KOPT-K1 (cell line): ENCODE data around the gene DGLUCY.
A peak's percentile ranks its signal among the peaks of the same experiment; 100 is the strongest.

ENCODE experiments used
- H3K27ac ChIP-seq: fragments of 200-600 bp; sonication (generic); 2 replicates; pipeline ENCODE4 v1.5.1; 2016; ENCODE audit warnings: antibody characterized with exemption, mild to moderate bottlenecking, low read depth, low read length; ENCODE audit not compliant: poor library complexity, severe bottlenecking
- H3K36me3 ChIP-seq: fragments of 200-600 bp; sonication (generic); 2 replicates; pipeline ENCODE4 v1.5.1; 2017; ENCODE audit warnings: antibody characterized with exemption, mild to moderate bottlenecking, low read length, moderate library complexity; ENCODE audit not compliant: insufficient read depth
- H3K9me3 ChIP-seq: fragments of 200-600 bp; sonication (generic); 2 replicates; pipeline ENCODE4 v1.5.1; 2017; ENCODE audit warnings: antibody characterized with exemption, low read length, mild to moderate bottlenecking; ENCODE audit not compliant: insufficient read depth, poor library complexity, severe bottlenecking

Gene DGLUCY

DNA sequence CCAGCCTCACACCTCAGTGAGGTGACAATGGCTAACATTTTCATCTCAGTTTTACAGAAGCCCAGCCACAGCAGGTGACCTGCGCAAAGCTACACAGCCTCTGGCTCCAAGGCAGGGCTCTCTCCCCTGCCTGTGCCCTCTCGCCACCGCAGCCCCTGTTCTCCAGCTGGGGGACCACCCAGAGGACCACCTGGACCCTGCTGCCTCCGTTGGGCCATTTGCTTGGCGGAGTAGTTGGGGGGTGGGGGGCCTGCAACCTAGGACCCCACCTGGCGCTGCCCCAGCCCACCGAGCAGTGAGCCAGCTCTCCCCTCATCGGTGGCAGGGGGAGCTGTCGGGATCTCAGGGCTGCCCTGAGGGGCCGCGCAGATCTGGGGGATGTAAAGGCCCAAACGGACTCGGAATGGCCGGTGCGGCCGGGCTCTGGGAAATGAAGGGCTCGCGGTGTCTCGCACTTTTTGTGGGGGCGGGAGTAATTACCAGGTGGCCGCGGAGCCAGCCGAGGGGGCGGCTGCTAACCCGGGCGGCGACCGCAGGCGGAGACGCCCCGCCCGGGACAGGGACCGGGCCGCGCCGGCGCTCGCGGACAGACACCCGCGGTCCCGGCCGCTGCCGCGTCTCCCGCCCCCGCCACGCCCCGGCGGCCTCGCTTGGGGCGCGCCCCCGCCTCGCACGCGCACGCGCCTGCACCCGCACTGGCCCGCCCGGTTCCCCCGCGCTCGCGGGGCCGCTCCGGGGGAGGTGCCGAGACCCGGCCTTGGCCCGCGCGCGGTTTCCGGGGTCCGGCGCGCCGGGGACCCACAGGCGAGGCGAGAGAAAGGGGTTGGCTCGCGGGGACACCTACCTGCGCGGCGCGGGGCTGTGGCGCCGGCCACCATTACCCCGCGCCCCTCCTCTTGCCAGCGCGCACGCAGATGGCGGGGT, 139.3 kb downstream of the DGLUCY start:
- Histone ChIP-seq H3K36me3 (no peaks in the 10 kb centered on the region), H3K27ac (peak overlapping the region; percentile 87), H3K9me3 (no peaks in the 10 kb centered on the region)

DNA sequence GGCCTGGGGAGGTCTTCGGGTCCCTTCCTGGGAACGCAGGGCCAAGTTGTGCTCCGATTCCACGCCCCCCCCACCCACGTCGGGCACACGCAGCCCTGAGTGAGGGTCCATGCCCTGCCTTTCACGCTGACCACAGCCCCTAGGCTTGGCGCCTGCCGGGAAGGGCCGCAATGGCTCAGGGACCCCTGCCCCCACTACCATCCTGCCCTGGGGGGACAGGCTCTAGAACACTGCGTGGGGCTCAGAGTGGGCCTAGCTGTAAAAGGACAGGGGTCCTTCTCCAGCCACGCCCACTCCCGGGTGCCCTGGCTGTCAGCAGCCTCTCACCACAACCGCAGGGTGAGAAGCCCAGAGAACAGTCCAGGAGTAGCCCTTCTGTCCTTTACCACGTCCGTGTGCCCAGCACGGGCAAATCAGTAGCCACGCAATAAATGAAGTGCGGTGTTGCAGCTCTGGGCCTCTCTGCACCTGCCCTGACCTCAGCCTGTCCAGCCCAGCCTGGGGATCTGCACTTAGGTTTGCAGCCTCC, 140.0 kb downstream of the DGLUCY start:
- Histone ChIP-seq H3K9me3 (no peaks in the 10 kb centered on the region), H3K36me3 (no peaks in the 10 kb centered on the region), H3K27ac (peak overlapping the region; percentile 87)

DNA sequence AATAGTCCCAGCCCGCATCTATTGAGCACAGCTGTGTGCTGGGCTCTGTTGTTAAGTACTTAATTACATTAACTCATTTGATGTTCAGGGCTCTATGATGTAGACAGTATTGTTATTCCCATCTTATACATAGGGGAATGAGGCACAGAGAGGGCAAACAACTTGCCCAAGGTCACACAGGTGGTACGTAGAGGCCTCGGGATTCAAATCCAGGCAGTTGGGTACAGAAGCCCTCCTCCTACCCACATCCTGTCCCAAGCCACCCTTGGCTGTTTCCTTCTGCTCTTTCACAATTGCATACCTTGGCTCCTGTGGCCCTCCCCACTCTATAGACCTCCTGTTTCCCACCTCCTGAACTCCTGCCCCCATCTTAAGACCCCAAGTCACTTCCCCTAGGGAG, 140.6 kb downstream of the DGLUCY start:
- H3K9me3 ChIP-seq, result no peaks in the 10 kb centered on the region
- peak overlapping the region; percentile 87 for H3K27ac ChIP-seq
- H3K36me3 ChIP-seq, result no peaks in the 10 kb centered on the region

DNA sequence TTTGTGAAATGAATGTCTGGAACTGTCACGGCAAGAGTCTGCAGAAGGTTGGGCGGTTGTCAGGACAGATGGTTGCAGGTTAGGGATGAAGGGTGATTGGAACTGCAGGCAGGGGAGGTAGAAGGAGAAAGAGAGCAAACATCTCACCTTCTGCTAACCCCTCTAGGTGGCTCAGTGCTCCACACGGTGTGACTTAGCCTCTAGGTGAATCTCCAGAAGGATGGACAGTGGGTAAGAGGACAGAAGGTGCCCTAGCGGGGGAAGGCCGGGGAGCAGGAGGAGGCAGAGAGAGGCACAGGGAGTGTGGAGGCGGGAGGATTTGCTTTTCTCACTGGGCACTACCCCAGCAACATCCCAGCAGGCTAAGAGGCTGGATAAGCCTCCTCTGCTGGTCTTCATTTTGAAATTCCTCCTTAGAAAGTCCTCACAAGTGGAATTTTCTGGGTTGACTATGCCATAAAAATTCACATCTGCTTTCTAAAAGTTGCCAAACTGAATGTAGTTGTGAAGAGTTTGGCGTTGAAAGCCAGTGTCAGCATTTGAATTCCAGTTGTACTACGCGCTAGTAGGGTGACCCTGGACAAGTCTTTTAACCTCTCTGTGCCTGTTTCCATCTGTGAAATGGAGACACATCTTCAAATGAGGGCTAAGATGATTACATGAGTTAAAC, 141.3 kb downstream of the DGLUCY start:
- no peaks in the 10 kb centered on the region for H3K36me3 ChIP-seq
- H3K9me3 ChIP-seq, result no peaks in the 10 kb centered on the region
- H3K27ac ChIP-seq, result peak overlapping the region; percentile 87

DNA sequence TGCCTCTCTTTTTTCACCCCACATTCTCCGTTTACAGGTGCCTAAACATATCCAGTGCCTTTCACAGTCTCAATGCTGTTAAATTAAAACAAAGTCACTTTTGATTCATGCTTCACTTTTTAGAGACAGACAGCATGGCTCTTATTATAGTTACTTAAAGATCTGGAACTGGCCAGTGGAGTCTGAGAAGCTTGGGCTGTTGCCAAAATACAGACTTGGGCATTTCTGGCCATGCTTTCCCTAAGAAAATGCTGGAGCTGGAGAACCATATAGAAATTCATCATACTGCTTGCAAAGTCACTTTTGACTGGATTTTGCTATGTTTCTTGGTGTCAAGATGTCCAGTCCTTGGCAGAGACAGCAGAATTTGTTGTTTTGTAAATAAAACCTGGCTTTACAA, 142.8 kb downstream of the DGLUCY start:
- Histone ChIP-seq H3K27ac (peak overlapping the region; percentile 87), H3K36me3 (no peaks in the 10 kb centered on the region), H3K9me3 (no peaks in the 10 kb centered on the region)

DNA sequence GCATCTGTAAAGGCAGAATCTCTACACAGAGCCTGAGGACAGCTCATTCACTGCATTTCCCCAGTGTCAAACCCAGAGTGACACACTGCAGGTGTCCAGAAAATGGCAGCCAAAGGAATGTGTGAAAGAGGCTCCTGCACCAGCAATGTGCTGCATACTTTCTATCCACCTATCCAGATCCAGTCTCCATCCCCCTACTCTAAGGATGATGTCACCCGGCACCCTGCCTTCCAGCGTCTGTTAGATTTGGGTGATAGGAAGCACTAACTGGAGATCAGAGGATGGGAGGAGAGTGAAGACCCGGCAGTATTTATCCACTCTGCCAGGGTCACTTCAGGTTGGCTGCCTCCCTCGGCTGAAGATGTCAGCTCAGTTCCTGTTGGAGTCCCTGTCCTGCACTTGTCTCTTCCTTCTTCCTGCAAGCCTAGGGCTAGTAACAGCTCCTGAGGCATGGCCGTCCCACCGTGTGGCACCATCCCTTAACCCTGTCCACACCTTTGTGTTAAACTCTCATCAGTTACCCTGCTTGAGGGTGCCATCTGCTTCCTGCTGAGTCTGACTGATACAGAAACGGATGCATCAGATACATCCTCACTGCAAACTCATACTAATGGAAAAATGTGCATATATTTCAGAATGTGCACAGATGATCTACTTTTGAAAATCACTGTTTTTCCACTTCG, 143.6 kb downstream of the DGLUCY start:
- no peaks in the 10 kb centered on the region for H3K36me3 ChIP-seq
- H3K9me3 ChIP-seq, result no peaks in the 10 kb centered on the region
- peak overlapping the region; percentile 87 for H3K27ac ChIP-seq

DNA sequence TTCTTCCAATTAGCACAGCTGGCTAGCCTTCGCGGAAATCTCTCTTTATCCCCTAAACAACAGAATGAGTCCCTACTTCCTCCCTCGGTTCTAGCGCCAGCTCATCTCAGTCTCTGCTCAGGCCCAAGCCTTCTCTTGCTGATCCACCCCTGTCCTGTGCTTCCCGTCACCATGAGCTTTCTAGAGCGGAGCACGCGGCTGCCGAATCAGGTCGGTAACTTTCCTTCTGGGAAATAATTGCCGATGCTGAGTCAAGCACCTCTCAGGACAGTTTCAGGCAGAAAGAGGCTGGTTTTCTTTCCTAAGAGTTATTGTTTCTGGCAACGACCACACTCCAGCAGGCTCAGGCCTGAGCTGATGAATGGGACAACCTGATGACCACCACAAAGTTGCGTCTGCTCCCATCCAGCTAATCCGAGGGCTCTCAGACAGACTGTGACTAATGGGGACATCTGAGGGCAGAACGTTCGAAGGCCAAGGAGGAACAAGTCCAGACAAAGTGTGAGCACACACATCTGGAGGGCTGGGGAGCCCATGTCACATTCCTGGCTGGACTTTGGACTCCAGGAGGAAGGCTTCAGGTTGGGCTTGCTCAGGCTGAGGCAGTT, 144.2 kb downstream of the DGLUCY start:
- Histone ChIP-seq H3K36me3 (no peaks in the 10 kb centered on the region), H3K27ac (peak overlapping the region; percentile 87), H3K9me3 (no peaks in the 10 kb centered on the region)

DNA sequence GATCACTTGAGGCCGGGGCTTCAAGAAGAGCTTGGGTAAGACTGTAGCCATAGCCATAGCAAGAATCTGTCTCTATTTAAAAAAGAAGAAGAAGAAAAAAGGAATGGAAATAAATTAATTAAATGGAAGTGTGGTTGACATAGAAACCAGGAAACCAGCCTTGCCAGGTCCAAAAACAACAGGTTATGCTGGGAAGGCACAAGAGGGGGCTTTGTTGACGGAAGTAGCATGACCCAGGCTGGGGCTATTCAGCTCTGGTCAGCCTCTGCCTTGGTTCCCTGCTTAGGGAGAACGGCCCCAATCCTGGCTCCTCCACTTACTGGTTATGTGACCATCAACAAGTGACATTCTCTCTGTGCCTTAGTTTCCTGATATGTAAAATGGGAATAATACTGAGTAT, 145.0 kb downstream of the DGLUCY start:
- H3K9me3 ChIP-seq, result no peaks in the 10 kb centered on the region
- peak overlapping the region; percentile 87 for H3K27ac ChIP-seq
- H3K36me3 ChIP-seq, result no peaks in the 10 kb centered on the region

DNA sequence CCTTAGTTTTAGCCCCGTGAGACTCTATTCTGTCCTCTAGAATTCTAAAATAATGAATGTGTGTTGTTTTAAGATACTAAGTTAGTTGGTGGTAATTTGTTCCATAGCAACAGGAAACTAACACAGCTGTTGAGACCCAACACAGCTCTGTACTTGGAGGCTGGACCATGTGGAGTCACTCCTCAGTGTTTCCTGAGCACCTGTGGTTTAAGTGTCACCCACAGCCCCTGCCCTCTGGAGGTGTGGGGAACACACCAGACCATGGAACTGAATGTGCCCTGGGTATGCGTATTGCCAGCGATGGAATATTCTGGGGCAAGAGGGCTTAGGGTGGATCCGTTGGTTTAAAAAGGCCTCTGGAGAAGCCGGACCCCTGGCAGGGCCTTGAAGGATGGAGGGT, 147.2 kb downstream of the DGLUCY start:
- H3K27ac ChIP-seq, result peak overlapping the region; percentile 65
- no peaks in the 10 kb centered on the region for H3K36me3 ChIP-seq
- no peaks in the 10 kb centered on the region for H3K9me3 ChIP-seq

DNA sequence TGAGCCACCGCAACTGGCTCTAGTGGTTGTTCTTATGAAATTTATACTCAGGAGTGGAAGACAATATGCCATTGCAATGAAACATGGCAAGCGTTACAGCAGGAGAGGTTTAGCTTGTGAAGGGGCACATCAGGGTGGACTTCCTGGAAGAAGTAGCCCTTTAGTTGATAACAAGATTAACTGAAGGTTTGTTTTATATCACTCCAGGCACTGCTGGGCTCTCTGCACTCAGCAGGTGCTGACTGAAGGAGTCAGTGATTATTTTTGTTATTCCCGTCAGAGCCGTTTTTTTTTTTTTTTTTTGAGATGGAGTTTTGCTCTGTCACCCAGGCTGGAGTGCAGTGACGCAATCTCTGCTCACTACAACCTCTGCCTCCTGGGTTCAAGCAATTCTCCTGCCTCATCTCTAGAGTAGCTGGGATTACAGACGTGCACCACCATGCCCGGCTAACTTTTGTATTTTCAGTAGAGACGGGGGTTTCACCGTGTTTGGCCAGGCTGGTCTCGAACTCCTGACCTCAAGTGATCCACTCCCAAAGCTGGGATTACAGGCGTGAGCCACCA, 148.2 kb downstream of the DGLUCY start:
- no peaks in the 10 kb centered on the region for H3K9me3 ChIP-seq
- no peaks in the 10 kb centered on the region for H3K36me3 ChIP-seq
- H3K27ac ChIP-seq, result peak overlapping the region; percentile 65

DNA sequence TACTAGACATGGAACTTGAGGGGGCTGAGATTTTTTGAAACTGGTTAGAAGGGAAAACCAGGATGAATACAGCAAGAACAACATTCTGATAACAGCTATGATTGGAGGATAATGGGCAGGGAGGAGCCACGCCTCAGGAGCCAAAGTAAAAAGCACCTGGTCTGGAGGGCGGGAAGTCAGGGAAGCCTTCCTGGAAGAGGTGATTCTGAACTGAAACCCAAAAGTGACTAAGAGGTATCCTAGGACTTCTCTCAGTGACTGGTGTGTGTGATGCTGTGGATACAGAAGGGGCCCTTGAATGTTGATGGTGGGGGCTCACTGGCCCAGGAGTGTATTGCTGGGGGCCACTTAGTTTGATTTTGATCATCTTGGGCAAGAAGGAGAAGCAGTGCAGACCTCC, 149.5 kb downstream of the DGLUCY start:
- 0 out of 2 replicates have a peak, but pooled peaks cover 6% of the 10 kb centered on the region for H3K36me3 ChIP-seq
- no peak overlapping the region for H3K27ac ChIP-seq
- no peaks in the 10 kb centered on the region for H3K9me3 ChIP-seq

DNA sequence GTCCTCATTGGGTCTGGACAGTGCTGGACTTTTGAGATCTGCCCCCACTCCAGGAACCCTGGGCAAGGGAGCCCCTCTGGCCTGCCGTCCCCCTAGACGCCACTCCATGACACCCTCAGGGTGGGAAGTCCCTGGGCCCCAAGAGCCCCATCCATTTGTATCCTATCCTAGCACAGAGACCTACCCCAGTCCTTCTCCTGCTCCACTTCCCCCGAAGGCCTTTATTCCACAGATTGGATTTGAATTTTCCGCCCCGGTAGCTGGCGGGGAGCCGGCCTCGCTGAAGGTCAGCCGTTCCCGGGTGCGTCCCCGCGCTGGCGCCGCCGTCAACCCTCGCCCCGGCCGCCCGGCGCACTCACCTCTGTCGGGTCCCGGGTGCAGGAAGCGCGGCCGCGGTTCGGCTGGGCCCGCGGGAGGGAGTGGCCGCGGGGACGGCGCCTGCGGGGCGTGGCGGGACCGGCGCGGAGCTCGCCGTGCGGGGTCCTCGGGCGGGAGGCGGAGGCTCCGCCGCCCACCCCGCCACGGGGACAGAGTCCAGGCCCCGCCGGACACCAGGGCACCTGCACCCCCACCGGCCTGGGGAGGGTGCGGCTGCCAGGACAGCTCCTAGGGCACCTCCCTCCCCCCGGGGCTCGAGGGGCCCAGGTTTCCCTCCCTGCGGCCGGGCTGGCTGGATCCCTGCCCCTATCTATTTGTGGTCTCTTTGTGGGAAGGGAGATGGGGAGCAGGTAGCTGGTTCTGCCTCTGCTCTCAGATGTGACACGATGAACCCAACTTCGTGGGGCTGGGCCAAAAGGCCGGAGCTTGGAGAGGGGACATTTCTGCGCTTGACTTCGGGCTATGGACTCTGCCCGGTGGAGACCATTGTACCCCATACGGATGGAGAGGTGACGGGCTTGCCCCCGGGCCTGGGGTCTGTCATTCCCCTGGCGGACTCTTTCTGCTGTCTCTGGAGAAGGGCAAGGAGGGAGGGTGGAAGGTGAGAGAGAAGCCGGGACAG, 150.6 kb downstream of the DGLUCY start:
- H3K36me3 ChIP-seq, result peaks cover 13% of the 10 kb centered on the region; the same call in 1 of the 2 replicates
- H3K27ac ChIP-seq, result no peak overlapping the region
- H3K9me3 ChIP-seq, result no peaks in the 10 kb centered on the region

DNA sequence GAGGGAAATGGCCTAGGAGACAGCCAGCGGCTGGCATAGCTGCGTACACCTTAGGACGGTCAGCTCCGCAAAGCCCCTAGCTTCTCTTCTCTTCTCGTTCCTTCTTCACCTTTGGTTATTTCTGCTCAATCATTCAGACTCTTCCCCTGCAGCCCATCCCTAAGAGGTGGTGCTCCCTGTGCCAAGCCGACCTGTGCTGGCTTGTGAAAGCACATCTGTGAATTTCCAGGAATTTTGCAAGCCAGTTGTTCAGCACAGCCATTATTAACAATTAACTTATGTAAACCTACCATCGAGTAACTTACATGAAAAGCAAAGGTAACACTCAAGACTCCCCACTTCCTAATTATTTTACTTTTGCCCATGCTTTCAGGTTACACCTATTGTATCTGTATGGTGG, 151.5 kb downstream of the DGLUCY start:
- Histone ChIP-seq H3K27ac (no peak overlapping the region), H3K9me3 (no peaks in the 10 kb centered on the region)

More for the DNA sequence above, 151.5 kb downstream of the DGLUCY start:
- peaks cover 22% of the 10 kb centered on the region; the same call in 1 of the 2 replicates for H3K36me3 ChIP-seq
